NB4 (cell line): Measurements from ENCODE around the gene MALAT1.

Source experiments
- MYC ChIP-seq: IDR thresholded peaks from 2 replicates; pipeline ENCODE4 v1.6.1; 2011; ENCODE audit warnings: low read depth, low read length
- POLR2A ChIP-seq: IDR thresholded peaks from 2 replicates; pipeline ENCODE4 v1.6.1; 2011; ENCODE audit warnings: mild to moderate bottlenecking; ENCODE audit not compliant: insufficient read length; ENCODE audit errors: extremely low read depth
- TF ChIP-seq, protein P1 (sequence below): IDR thresholded peaks from 2 replicates; pipeline ENCODE4 v1.6.1; 2011; ENCODE audit warnings: low read depth, low read length
- TF ChIP-seq, protein P2 (sequence below): IDR thresholded peaks from one replicate; pipeline ENCODE4 v1.5.1; 2012; ENCODE audit warnings: low read depth, low read length

DNA sequence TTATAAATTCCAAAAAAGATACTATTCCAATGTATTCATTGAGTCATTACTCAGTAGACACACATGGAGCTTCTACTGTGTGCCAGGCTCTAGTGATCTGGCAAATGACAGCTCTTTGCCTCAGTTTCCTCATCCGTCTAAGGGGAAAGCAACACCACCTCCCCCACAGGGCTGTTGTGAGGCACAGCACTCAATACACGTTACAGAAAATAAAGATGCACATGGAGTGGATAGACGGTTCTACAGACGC lies 6.5 kb upstream of the MALAT1 start:
- TF ChIP-seq, protein P1, sequence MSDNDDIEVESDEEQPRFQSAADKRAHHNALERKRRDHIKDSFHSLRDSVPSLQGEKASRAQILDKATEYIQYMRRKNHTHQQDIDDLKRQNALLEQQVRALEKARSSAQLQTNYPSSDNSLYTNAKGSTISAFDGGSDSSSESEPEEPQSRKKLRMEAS = no peak
- TF ChIP-seq, protein P2, sequence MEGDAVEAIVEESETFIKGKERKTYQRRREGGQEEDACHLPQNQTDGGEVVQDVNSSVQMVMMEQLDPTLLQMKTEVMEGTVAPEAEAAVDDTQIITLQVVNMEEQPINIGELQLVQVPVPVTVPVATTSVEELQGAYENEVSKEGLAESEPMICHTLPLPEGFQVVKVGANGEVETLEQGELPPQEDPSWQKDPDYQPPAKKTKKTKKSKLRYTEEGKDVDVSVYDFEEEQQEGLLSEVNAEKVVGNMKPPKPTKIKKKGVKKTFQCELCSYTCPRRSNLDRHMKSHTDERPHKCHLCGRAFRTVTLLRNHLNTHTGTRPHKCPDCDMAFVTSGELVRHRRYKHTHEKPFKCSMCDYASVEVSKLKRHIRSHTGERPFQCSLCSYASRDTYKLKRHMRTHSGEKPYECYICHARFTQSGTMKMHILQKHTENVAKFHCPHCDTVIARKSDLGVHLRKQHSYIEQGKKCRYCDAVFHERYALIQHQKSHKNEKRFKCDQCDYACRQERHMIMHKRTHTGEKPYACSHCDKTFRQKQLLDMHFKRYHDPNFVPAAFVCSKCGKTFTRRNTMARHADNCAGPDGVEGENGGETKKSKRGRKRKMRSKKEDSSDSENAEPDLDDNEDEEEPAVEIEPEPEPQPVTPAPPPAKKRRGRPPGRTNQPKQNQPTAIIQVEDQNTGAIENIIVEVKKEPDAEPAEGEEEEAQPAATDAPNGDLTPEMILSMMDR = no peak
- TF ChIP-seq POLR2A (no peak), MYC (peak; percentile 13; the same call in 1 of the 2 replicates)
